BE2C (cell line): ENCODE data around the gene BRI3.
"Not testable (repeated sequence)": the region's sequence is repeated elsewhere in the genome, so short reads cannot be mapped to it uniquely, and the experiment has no call there.

Experiments used
- DNase-seq: peaks from one replicate; pipeline ENCODE4 v3.0.0-alpha.2; 2020
- H3K27me3 ChIP-seq: fragments of 250-450 bp; sonication (Bioruptor Pico); 2 replicates; pipeline ENCODE4 v1.5.1; 2020; ENCODE audit warnings: mild to moderate bottlenecking
- H3K36me3 ChIP-seq: fragments of 250-450 bp; sonication (Bioruptor Pico); 2 replicates; pipeline ENCODE4 v1.5.1; 2020; ENCODE audit warnings: mild to moderate bottlenecking
- H3K4me1 ChIP-seq: fragments of 250-450 bp; sonication (Bioruptor Pico); 2 replicates; pipeline ENCODE4 v1.5.1; 2020
- H3K4me3 ChIP-seq: 2 replicates; pipeline ENCODE4 v1.5.1; 2011; ENCODE audit warnings: low read depth, low read length
- H3K9me3 ChIP-seq: fragments of 250-450 bp; sonication (Bioruptor Pico); 2 replicates; pipeline ENCODE4 v1.5.1; 2020
- TF ChIP-seq, protein P1 (sequence below): IDR thresholded peaks from 2 replicates; pipeline ENCODE4 v1.5.1; 2012; ENCODE audit warnings: mild to moderate bottlenecking, low read depth, low read length

Gene BRI3

GRCh38 chr7:98315318-98315993, 34.0 kb downstream of the BRI3 start:
- DNase-seq: no peak
- Histone ChIP-seq H3K36me3 (no peaks in the 10 kb centered on the region), H3K4me3 (no peak overlapping the region), H3K4me1 (no peaks in the 10 kb centered on the region; the same call in 1 of the 2 replicates), H3K9me3 (no peaks in the 10 kb centered on the region), H3K27me3 (peaks cover 7% of the 10 kb centered on the region)
- TF ChIP-seq, protein P1, sequence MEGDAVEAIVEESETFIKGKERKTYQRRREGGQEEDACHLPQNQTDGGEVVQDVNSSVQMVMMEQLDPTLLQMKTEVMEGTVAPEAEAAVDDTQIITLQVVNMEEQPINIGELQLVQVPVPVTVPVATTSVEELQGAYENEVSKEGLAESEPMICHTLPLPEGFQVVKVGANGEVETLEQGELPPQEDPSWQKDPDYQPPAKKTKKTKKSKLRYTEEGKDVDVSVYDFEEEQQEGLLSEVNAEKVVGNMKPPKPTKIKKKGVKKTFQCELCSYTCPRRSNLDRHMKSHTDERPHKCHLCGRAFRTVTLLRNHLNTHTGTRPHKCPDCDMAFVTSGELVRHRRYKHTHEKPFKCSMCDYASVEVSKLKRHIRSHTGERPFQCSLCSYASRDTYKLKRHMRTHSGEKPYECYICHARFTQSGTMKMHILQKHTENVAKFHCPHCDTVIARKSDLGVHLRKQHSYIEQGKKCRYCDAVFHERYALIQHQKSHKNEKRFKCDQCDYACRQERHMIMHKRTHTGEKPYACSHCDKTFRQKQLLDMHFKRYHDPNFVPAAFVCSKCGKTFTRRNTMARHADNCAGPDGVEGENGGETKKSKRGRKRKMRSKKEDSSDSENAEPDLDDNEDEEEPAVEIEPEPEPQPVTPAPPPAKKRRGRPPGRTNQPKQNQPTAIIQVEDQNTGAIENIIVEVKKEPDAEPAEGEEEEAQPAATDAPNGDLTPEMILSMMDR: no peak

GRCh38 chr7:98315994-98316527, 34.6 kb downstream of the BRI3 start:
- H3K4me3 ChIP-seq, H3K9me3 ChIP-seq, H3K36me3 ChIP-seq, H3K27me3 ChIP-seq, H3K4me1 ChIP-seq, DNase-seq: not testable (repeated sequence)

DNA sequence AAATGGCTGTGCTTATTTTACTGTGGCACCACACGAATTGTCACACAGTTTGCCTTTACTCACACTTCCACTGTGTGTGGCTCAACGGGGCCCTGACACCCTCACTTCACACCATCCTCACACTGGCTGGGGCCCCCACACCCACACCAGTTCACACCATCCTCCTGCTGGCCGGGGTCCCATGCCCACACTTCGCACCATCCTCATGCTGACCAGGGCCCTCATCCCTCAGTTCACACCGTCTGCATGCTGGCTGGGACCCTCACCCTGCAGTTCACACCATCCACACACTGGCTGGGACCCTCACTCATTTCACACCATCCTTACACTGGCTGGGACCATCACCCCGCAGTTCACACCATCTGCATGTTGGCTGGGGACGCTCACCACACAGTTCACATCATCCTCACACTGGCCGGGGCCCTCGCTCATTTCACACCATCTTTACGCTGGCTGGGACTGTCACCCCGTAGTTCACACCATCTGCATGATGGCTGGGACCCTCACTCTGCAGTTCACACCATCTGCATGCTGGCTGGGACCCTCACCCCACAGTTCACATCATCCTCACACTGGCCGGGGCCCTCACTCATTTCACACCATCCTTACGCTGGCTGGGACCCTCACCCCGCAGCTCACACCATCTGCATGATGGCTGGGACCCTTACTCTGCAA, 36.0 kb downstream of the BRI3 start:
- Histone ChIP-seq H3K4me3 (no peak overlapping the region), H3K27me3 (peaks cover 10% of the 10 kb centered on the region), H3K9me3 (no peaks in the 10 kb centered on the region), H3K36me3 (no peaks in the 10 kb centered on the region), H3K4me1 (no peaks in the 10 kb centered on the region; the same call in 1 of the 2 replicates)
- TF ChIP-seq, protein P1: no peak
- no peak for DNase-seq

- DNase-seq: no peak
- H3K27me3 ChIP-seq: peaks cover 17% of the 10 kb centered on the region
- H3K9me3 ChIP-seq: no peaks in the 10 kb centered on the region
- no peak overlapping the region for H3K4me3 ChIP-seq
- H3K36me3 ChIP-seq: no peaks in the 10 kb centered on the region
- no peaks in the 10 kb centered on the region; the same call in 1 of the 2 replicates for H3K4me1 ChIP-seq
- TF ChIP-seq, protein P1: no peak
Measured at GRCh38 chr7:98319176-98319575, 37.7 kb downstream of the BRI3 start.

GRCh38 chr7:98321301-98321700, 39.8 kb downstream of the BRI3 start:
- TF ChIP-seq, protein P1: no peak
- no peaks in the 10 kb centered on the region for H3K36me3 ChIP-seq
- H3K4me1 ChIP-seq: no peaks in the 10 kb centered on the region
- H3K9me3 ChIP-seq: no peaks in the 10 kb centered on the region
- H3K27me3 ChIP-seq: peaks cover 17% of the 10 kb centered on the region
- no peak for DNase-seq
- no peak overlapping the region for H3K4me3 ChIP-seq

GRCh38 chr7:98322331-98323270, 41.1 kb downstream of the BRI3 start:
- no peak for DNase-seq
- no peaks in the 10 kb centered on the region for H3K36me3 ChIP-seq
- H3K4me3 ChIP-seq: no peak overlapping the region
- TF ChIP-seq, protein P1: no peak
- H3K27me3 ChIP-seq: peaks cover 17% of the 10 kb centered on the region
- H3K9me3 ChIP-seq: no peaks in the 10 kb centered on the region
- H3K4me1 ChIP-seq: no peaks in the 10 kb centered on the region
